ENCODE data around the gene CCDC127.

CCDC127 gene

GRCh38 chr5:156411-157072 is 61.4 kb downstream of the CCDC127 start:
- DNase-seq = no peak

GRCh38 chr5:155651-156410 is 62.1 kb downstream of the CCDC127 start:
- no peak for DNase-seq

GRCh38 chr5:154826-155225 is 63.1 kb downstream of the CCDC127 start:
- DNase-seq = no peak

- DNase-seq = no peak
Measured at GRCh38 chr5:154236-154635, 63.7 kb downstream of the CCDC127 start.

- no peak for DNase-seq
Measured at GRCh38 chr5:153256-153655, 64.7 kb downstream of the CCDC127 start.

GRCh38 chr5:152077-152476 is 65.9 kb downstream of the CCDC127 start:
- no peak for DNase-seq

- DNase-seq = no peak
Measured at GRCh38 chr5:150746-151145, 67.2 kb downstream of the CCDC127 start.

GRCh38 chr5:149745-150485 is 68.0 kb downstream of the CCDC127 start:
- no peak for DNase-seq

- DNase-seq = no peak
Measured at GRCh38 chr5:147751-148150, 70.2 kb downstream of the CCDC127 start.

All from Kasumi-1 (cell line).